HepG2 (cell line): ENCODE measurements around the gene SEPTIN5. TPM values are rescaled to one million over a fixed set of nuclear protein-coding genes. Genes with fewer than 3 reads are reported as not detected.

Source experiments
- ATAC-seq: fragments of 200-7000 bp; cut with Tn5 transposase; 3 replicates; pipeline ENCODE4 v1.9.1; 2020; ENCODE audit warnings: mild to moderate bottlenecking, moderate library complexity
- BruUV-seq: library from RNA; stranded (reverse); fragments of 400-500 nt; replicated peaks from 2 replicates; lab custom pipeline; 2021; lab: Mats Ljungman, UMichigan
- CTCF ChIA-PET: fragments of 300-600 bp; formaldehyde crosslinking; extraction: SDS; loops from one replicate; lab custom pipeline; 2021; ENCODE audit warnings: low total read pairs, inconsistent platforms, low intra/inter-chr PET ratio; lab: Yijun Ruan, JAX
- POLR2A ChIA-PET: fragments of 350-600 bp; sonication (Branson Sonifier 250); formaldehyde crosslinking; loops from one replicate; lab custom pipeline; 2020; ENCODE audit warnings: antibody characterized with exemption, inconsistent platforms; lab: Yijun Ruan, JAX
- DNase-seq: peaks from one replicate; pipeline ENCODE4 v3.0.0-alpha.2; 2015; ENCODE audit warnings: low spot score
- FAIRE-seq: peaks from 3 replicates; lab custom pipeline; 2011; peaks lifted over from hg19 to GRCh38; lab: Jason Lieb, UNC
- H2AFZ ChIP-seq: one replicate; pipeline ENCODE4 v1.6.1; 2011; ENCODE audit warnings: low read length, inconsistent platforms
- H3K27ac ChIP-seq: fragments of 300-600 bp; 3 replicates; pipeline ENCODE4 v1.8.0; 2011; ENCODE audit warnings: mixed run types, mild to moderate bottlenecking, mixed read lengths, low read length, inconsistent platforms; ENCODE audit not compliant: insufficient read depth; ENCODE audit errors: extremely low read length
- H3K27me3 ChIP-seq, 2 experiments: fragments of 200-600 bp in 1 of 2; 2 replicates in 1 of 2; 3 replicates in 1 of 2; pipeline versions ENCODE4 v1.6.0 to v1.8.0; 2011; ENCODE audit warnings: low read length in 2 of 2, mild to moderate bottlenecking in 2 of 2, moderate library complexity in 2 of 2, inconsistent platforms in 1 of 2; ENCODE audit not compliant: insufficient read depth in 2 of 2, control insufficient read depth in 1 of 2
- H3K36me3 ChIP-seq, 2 experiments: fragments of 200-600 bp in 1 of 2; replicated peaks in 1 of 2; 2 replicates in 1 of 2; 3 replicates in 1 of 2; pipeline versions ENCODE4 v1.5.1 to v1.8.0; 2011; ENCODE audit warnings: low read length in 2 of 2, inconsistent platforms in 1 of 2; ENCODE audit not compliant: insufficient read depth in 2 of 2, control insufficient read depth in 1 of 2
- H3K4me1 ChIP-seq: 2 replicates; pipeline ENCODE4 v1.5.1; 2012; ENCODE audit warnings: low read length, inconsistent platforms; ENCODE audit not compliant: insufficient read depth
- H3K4me2 ChIP-seq: 2 replicates; pipeline ENCODE4 v1.6.0; 2011; ENCODE audit warnings: low read depth, low read length, inconsistent platforms
- H3K4me3 ChIP-seq, 3 experiments: fragments of 200-600 bp in 1 of 3; sonication (generic), shearing (Covaris generic) in 1 of 3; replicated peaks in 1 of 3; 2 replicates each; pipeline ENCODE4 v1.5.1; 2011 to 2016; ENCODE audit warnings: low read length in 3 of 3, inconsistent platforms in 2 of 3, low read depth in 2 of 3, mild to moderate bottlenecking in 2 of 3, control low read depth in 1 of 3, mixed read lengths in 1 of 3; ENCODE audit not compliant: insufficient read depth in 1 of 3
- H3K79me2 ChIP-seq: one replicate; pipeline ENCODE4 v1.6.1; 2011; ENCODE audit warnings: low read length, inconsistent platforms; ENCODE audit not compliant: insufficient read depth
- H3K9ac ChIP-seq: 2 replicates; pipeline ENCODE4 v1.6.0; 2011; ENCODE audit warnings: mild to moderate bottlenecking, low read depth, low read length, inconsistent platforms; ENCODE audit not compliant: insufficient read depth
- H3K9me3 ChIP-seq: 2 replicates; pipeline ENCODE4 v1.5.1; 2012; ENCODE audit warnings: mild to moderate bottlenecking, low read length
- H4K20me1 ChIP-seq: 2 replicates; pipeline ENCODE4 v1.6.0; 2011; ENCODE audit warnings: inconsistent platforms, mild to moderate bottlenecking, low read length, moderate library complexity; ENCODE audit not compliant: insufficient read depth
- AFF4 ChIP-seq: sonication (generic); formaldehyde crosslinking; IDR thresholded peaks from 2 replicates; pipeline ENCODE4 v1.4.0; 2020; ENCODE audit warnings: missing genetic modification reagents
- ATF6 ChIP-seq: sonication (generic); formaldehyde crosslinking; conservative IDR thresholded peaks from 2 replicates; pipeline ENCODE4 v1.4.0; 2020; ENCODE audit warnings: missing genetic modification reagents
- FUBP1 ChIP-seq: sonication (generic); formaldehyde crosslinking; IDR thresholded peaks from 2 replicates; pipeline ENCODE4 v1.5.1; 2020; ENCODE audit warnings: missing genetic modification reagents, mild to moderate bottlenecking, borderline replicate concordance
- KAT8 ChIP-seq: IDR thresholded peaks from 2 replicates; pipeline ENCODE4 v1.6.1; 2016; ENCODE audit warnings: missing genetic modification reagents, missing compliant biosample characterization
- KLF11 ChIP-seq: IDR thresholded peaks from 2 replicates; pipeline ENCODE4 v1.6.1; 2016; ENCODE audit warnings: missing compliant biosample characterization
- KLF13 ChIP-seq: sonication (generic); formaldehyde crosslinking; IDR thresholded peaks from 2 replicates; pipeline ENCODE4 v1.4.0; 2020; ENCODE audit warnings: mild to moderate bottlenecking, missing genetic modification reagents
- KLF15 ChIP-seq: sonication (generic); formaldehyde crosslinking; IDR thresholded peaks from 2 replicates; pipeline ENCODE4 v1.8.1; 2023; ENCODE audit warnings: borderline replicate concordance, mild to moderate bottlenecking, inconsistent platforms, missing genetic modification reagents, mixed read lengths
- KMT2B ChIP-seq: IDR thresholded peaks from 2 replicates; pipeline ENCODE4 v1.6.1; 2016; ENCODE audit warnings: missing genetic modification reagents, missing compliant biosample characterization
- LBX2 ChIP-seq: sonication (generic); formaldehyde crosslinking; IDR thresholded peaks from 2 replicates; pipeline ENCODE4 v1.5.0; 2020; ENCODE audit warnings: missing genetic modification reagents, mild to moderate bottlenecking, borderline replicate concordance
- MXD4 ChIP-seq: IDR thresholded peaks from 2 replicates; pipeline ENCODE4 v1.6.1; 2016; ENCODE audit warnings: mild to moderate bottlenecking, missing biosample characterization, missing genetic modification reagents
- SMARCE1 ChIP-seq: fragments of 450-650 bp; IDR thresholded peaks from 2 replicates; pipeline ENCODE4 v1.6.1; 2017; ENCODE audit warnings: borderline replicate concordance
- ZBTB43 ChIP-seq: sonication (generic); formaldehyde crosslinking; conservative IDR thresholded peaks from 2 replicates; pipeline ENCODE4 v1.4.0; 2020; ENCODE audit warnings: missing genetic modification reagents
- ZBTB44 ChIP-seq: sonication (generic); formaldehyde crosslinking; IDR thresholded peaks from 2 replicates; pipeline ENCODE4 v1.4.0; 2020; ENCODE audit warnings: missing genetic modification reagents
- ZNF766 ChIP-seq: sonication (generic); formaldehyde crosslinking; IDR thresholded peaks from 2 replicates; pipeline ENCODE4 v1.5.0; 2020; ENCODE audit warnings: missing genetic modification reagents, borderline replicate concordance
- WGBS: methylation state at CpG from one replicate; pipeline ENCODE4 v1.1.6; 2017; ENCODE audit warnings: low lambda C conversion rate; 5-methylcytosine and 5-hydroxymethylcytosine counted together
- in situ Hi-C: cut with HindIII; loops from 2 replicates; pipeline ENCODE4 v1.10.0; 2017; ENCODE audit warnings: low pct_unique_long_range_greater_than_20kb; ENCODE audit not compliant: extremely low pct_ligation_motif_present
- intact Hi-C: fragments of 100-400 bp; cut with micrococcal nuclease; formaldehyde crosslinking; loops from one replicate; pipeline ENCODE4 v1.10.0; 2022; ENCODE audit not compliant: unreplicated experiment
- polyA plus RNA-seq, 8 experiments: library from polyadenylated mRNA; depleted of rRNA in 3 of 8; stranded (reverse) in 7 of 8; unstranded in 1 of 8; fragments of >200 nt; fragmentation: Illumina TruSeq in 4 of 8; extraction: Trizol in 4 of 8; gene quantifications; 2 replicates each; pipeline versions ENCODE4 v1.2.1 to v1.2.3, GENCODE V29; 2011 to 2016; ENCODE audit warnings: low read depth in 4 of 8, missing spikeins in 1 of 8, mixed read lengths in 1 of 8; ENCODE audit not compliant: insufficient read depth in 1 of 8
- total RNA-seq, 5 experiments: library from RNA; depleted of rRNA; stranded (reverse); fragments of >200 nt; fragmentation: Illumina TruSeq; extraction: Trizol; gene quantifications; 2 replicates each; pipeline ENCODE4 v1.2.3, GENCODE V29; 2016; ENCODE audit warnings: low read depth in 1 of 5

SEPTIN5 gene
- total and polyA plus RNA-seq, 2 of the 13 experiments (the other 11 are each of a cell fraction or from before 2014, with no cell fraction given), result 0.33 TPM; not detected in 1

- H3K4me1 ChIP-seq, result 0 out of 2 replicates have a peak, but pooled peaks cover 6% of the 10 kb centered on the region
- no peaks in the 10 kb centered on the region for H3K79me2 ChIP-seq
- ChIA-PET CTCF (no interaction called here), POLR2A (no interaction called here)
- H3K36me3 ChIP-seq, result no peaks in the 10 kb centered on the region
- H4K20me1 ChIP-seq, result no peaks in the 10 kb centered on the region
- 18% methylated on average over 3 of the region's 4 CpGs for WGBS
- ATAC-seq (no peak), DNase-seq (no peak), FAIRE-seq (no peak)
- no peak overlapping the region for H3K27ac ChIP-seq
- in situ Hi-C loops (no loop called here), intact Hi-C loops (no loop called here)
- H2AFZ ChIP-seq, result no peak overlapping the region
- peaks cover 23 to 94% of the 10 kb centered on the region in 2 experiments; a peak in 4 of 5 replicates for H3K27me3 ChIP-seq
- no peaks in the 10 kb centered on the region for H3K9me3 ChIP-seq
- no TSS peak for BruUV-seq
- H3K9ac ChIP-seq, result no peak overlapping the region
- H3K4me3 ChIP-seq, result no peak overlapping the region
- H3K4me2 ChIP-seq, result no peak overlapping the region
- TF ChIP-seq ATF6 (CRISPR knock-in tag), result no peak
- no peak for TF ChIP-seq AFF4 (CRISPR knock-in tag)
- no peak for TF ChIP-seq ZBTB44 (CRISPR knock-in tag)
- TF ChIP-seq ZBTB43, result no peak
- no peak for TF ChIP-seq KLF11
- no peak for TF ChIP-seq KLF15 (CRISPR knock-in tag)
- no peak for TF ChIP-seq SMARCE1
- no peak for TF ChIP-seq MXD4 (CRISPR knock-in tag)
- TF ChIP-seq LBX2 (CRISPR knock-in tag), result no peak
- no peak for TF ChIP-seq KMT2B
- TF ChIP-seq KAT8 (CRISPR knock-in tag), result no peak
- no peak for TF ChIP-seq ZNF766
- no peak for TF ChIP-seq KLF13
- no peak for TF ChIP-seq FUBP1 (CRISPR knock-in tag)
These were observed 33.8 kb downstream of the SEPTIN5 start for GRCh38 chr22:19748139-19748538.
